ENCODE data around the gene SRD5A3.
"Not testable (repeated sequence)": the region's sequence is repeated elsewhere in the genome, so short reads cannot be mapped to it uniquely, and the experiment has no call there.

SRD5A3 gene

DNA sequence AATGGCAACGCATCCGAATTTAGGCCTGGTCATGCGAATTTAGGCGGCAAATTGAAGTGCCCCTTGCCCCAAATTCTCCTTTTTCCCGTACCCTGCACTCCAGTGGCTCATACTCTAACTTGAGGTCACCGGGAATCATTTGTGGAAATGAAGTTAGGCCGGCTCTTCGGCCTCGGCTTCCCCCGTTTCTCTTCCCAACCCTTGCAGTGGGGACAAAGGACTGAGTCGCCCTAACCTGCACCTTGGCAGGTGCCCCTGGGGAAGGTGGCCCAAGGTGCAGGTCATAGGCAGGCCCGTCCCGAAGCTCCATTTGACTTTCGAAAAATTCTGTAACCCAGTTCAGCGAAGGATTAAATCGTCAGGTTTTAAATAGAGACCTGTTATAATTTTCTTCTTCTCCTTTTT is 811 bp downstream of the SRD5A3 start:
- no peak for DNase-seq (ENCODE audit: low read depth)

DNA sequence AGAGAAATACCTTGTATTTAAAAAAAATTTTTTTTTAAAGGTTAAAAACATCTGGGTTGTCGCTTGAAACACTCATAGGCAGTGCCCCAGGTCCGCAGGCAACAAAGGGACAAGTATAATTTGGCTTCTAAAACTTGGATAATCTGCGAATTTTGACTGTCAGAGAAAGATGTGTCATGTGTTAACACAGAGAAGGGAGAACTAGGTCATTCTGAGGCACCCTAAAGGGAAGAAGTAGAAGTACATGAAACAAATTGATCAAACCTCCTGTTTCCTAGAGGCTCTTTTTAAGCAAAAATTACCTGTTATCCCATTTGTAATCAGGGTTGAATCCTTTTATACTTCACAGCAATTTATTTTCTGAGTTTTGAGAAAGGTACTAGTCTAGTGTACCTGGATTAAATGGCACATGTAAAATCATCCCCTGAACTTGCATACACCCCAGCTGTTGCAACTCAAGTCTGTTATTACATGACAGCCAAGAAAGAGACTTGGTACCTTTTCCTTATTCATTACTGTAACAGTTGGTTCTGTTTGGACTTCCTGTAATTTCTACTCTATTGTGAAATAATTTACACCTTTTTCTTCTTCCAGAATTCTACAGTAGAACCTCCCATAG is 1.7 kb downstream of the SRD5A3 start:
- no peak for DNase-seq (ENCODE audit: low read depth)

DNA sequence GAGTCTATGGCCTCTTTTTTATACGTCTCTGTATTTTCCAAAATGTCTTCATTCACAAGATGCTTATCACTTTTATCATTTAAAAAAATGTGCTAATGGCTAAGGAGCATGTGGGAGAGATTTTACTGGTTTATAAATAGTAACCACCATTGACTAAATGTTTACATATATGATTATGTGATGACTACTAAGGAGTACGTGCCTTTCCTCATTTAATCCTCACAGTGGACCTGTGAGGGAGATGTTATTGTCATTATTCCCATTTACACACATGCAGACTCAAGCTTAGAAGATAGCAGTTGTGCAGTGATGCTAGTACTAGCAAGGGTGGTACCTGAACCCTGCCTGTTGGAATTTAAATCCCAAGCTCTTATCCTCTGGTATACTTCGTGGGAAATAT is 2.4 kb downstream of the SRD5A3 start:
- no peak for DNase-seq (ENCODE audit: low read depth)

DNA sequence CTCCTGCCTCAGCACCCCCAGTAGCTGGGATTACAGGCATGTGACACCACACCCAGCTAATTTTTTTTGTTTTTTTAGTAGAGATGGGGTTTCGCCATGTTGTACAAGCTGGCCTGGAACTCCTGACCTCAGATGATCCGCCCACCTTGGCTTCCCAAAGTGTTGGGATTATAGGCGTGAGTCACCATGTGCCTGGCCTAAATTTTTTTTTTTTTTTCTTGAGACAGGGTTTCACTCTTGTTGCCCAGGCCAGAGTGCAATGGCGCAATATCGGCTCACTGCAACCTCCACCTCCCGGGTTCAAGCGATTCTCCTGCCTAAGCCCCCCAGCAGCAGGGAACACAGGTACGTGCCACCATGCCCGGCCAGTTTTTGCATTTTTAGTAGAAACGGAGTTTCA is 4.8 kb downstream of the SRD5A3 start:
- not testable (repeated sequence) for DNase-seq (ENCODE audit: low read depth)

DNA sequence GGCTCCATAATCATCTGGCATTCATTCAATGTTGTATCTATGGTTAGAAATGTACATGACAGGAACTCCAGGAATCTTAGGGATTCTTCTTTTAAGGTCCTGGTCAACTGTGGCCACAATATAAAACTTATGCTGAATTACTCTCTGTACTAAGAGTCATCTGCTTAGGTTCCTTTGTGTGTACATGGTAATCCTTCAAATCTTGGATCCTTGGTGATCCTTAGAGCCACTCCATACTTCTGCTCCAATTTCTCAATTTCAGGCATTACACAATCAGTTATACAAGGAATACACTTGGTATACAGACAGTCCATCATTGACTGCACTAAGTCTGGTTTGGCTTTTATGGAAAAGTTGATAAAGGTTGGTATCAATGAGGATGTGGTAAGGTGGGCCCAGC is 5.8 kb downstream of the SRD5A3 start:
- no peak for DNase-seq (ENCODE audit: low read depth)

DNA sequence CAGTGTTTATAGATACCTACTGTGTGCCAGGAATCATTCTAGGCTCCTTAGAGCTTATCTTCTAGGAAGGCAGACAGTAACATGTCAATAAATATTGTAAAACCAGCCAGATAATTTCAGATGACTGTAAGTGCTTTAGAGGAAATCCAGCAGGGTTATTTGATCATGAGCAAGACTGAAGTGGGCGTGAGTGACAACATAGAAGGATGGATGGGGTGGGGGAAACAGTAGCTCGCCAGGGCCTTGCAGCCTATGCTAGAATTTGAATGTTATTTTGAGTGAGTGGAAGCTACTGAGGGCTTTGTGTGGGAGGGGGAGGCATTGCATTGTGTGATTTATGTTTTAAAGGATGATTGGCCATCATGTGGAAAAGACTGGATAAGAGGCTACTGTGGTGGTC is 6.7 kb downstream of the SRD5A3 start:
- DNase-seq (ENCODE audit: low read depth) = no peak

DNA sequence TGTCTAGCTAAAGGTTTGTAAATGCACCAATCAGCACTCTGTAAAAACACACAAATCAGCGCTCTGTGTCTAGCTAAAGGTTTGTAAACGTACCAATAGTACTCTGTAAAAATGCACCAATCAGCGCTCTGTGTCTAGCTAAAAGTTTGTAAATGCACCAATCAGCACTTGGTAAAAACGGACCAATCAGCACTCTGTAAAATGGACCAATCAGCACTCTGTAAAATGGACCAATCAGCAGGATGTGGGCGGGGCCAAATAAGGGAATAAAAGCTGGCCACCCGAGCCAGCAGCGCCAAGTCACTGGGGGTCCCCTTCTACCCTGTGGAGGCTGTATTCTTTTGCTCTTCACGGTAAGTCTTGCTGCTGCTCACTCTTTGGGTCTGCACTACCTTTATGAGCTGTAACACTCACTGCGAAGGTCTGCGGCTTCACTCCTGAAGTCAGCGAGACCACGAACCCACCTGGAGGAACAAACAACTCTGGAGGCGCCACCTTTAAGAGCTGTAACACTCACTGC is 7.2 kb downstream of the SRD5A3 start:
- not testable (repeated sequence) for DNase-seq (ENCODE audit: low read depth)

DNA sequence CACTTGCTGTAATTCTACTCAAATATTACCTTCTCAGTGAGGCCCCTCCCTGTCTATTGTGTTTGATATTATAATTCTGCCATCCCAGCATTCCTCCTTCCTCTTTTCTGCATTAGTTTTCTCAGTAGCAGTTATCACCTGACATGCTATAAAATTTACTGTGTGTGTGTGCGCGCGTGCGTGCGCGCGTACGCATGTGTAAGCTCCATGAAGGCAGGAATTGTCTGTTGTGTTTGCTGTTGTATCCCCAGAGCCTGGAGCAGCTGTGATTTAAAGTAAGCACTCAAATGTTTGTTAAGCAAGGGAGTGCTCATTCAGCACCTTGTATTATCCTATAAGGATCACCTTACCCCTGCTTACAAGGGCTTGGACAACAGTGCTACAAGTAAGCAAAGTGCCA is 8.6 kb downstream of the SRD5A3 start:
- DNase-seq (ENCODE audit: low read depth) = no peak

DNA sequence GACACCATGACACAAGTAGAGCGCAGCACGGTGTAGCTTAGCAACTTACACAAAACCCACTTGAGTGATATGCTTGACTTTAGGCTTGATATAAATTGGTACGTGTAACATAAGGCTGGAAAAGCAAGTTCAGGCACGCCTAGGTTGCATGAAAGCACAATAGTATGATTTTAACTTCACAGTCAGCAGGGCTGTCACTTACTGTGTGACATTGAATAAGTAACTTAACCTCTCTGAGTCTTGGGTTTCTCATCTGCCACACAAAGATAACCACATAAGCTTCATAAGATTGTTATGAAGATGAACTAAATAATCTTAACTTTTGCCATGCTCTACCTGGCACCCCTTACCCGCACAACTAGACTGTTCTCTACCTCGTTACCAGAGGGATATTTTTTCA is 9.5 kb downstream of the SRD5A3 start:
- no peak for DNase-seq (ENCODE audit: low read depth)

DNA sequence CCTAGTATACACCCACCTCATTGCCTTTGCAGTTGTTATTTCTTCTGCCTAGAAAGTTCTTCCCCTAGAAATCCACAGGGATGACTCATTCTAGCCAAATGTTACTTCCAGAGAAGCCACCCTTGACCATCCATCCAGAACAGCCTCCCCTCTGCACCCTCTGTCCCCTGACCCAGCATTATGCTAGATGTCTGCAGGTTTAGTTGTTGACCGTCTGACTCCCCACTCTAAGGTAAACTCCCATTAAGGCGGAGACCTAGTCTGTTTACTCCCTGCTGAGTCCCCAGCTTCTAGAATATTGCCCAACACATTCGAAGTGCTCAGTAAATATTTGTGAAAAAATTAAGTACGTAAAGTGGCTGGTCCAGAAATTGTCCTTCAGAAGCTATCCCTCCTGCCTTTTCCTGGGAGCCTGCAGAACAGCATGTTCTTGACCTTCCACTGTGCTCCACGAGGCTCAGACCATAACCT is 11.0 kb downstream of the SRD5A3 start:
- DNase-seq (ENCODE audit: low read depth) = no peak

DNA sequence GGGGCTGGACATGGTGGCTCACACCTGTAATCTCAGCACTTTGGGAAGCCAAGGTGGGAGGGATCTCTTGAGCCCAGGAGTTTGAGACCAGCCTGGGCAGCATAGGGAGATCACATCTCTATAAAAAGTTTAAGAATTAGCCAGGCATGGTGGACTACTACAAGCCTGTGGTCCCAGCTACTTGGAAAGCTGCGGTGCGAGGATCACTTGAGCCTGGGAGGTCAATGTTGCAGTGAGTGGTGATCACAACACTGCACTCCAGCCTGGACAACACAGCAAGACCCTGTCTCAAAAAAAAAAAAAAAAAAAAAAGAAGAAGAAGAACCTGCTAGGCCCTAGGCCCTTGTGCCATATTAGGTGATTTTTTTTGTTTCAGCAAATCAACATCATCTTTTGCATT is 12.2 kb downstream of the SRD5A3 start:
- no peak for DNase-seq (ENCODE audit: low read depth)

DNA sequence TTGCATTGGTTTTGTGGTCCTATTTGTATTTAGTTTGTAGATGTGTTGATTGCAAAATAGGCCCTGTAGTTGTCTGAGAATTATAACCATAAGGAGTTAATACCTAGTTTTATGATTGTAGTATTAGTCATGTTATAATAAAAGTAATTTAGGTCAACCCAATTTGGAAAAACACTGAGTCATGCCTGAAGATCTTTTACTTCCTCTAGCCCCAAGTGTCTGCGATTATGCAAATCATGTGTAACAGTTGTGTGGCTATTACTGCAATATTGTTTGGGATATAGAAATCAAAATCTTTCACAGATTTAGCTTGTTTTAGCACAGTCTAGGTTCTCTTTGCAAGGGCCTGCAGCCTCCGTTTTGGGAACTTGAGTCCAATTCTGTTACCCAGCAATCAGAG is 12.6 kb downstream of the SRD5A3 start:
- DNase-seq (ENCODE audit: low read depth) = no peak

DNA sequence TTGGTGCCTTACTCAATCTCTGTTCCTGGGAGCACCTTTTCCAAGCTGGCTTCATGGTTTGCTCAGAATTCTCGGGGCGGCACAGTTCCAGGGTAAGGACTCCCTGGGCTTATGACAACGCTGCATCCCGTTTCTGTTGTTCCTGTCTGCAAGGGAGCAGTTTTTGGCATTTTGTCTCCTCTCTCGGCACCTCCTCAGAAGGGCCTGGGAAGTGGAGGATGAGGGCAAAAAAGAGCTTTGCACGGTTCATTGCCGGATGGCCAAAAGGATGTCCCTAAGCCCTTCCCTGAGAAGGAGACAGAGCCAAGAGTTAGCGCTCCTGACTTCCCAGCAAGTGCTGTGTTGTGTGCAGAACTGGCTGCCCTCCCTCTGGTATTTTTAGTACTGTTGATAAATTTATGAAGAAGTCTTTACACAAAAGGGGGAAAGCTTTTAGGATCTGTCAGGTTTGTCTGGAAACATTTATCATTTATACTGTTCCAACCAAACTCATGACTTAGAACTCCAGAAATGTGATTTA is 13.4 kb downstream of the SRD5A3 start:
- no peak for DNase-seq (ENCODE audit: low read depth)

DNA sequence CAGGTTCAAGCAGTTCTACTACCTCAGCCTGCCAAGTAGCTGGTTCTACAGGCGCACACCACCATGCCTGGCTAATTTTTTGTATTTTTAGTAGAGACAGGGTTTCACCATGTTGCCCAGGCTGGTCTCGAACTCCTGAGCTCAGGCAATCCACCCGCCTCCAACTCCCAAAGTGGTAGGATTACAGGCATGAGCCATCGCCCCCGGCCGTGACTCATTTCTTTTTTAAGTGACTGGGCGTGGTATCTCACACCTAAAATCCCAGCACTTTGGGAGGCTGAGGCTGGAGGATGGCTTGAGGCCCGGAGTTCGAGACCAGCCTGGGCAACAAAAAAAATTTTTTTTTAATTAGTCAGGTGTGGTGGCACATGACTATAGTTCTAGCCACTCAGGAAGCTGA is 16.9 kb downstream of the SRD5A3 start:
- not testable (repeated sequence) for DNase-seq (ENCODE audit: low read depth)

DNA sequence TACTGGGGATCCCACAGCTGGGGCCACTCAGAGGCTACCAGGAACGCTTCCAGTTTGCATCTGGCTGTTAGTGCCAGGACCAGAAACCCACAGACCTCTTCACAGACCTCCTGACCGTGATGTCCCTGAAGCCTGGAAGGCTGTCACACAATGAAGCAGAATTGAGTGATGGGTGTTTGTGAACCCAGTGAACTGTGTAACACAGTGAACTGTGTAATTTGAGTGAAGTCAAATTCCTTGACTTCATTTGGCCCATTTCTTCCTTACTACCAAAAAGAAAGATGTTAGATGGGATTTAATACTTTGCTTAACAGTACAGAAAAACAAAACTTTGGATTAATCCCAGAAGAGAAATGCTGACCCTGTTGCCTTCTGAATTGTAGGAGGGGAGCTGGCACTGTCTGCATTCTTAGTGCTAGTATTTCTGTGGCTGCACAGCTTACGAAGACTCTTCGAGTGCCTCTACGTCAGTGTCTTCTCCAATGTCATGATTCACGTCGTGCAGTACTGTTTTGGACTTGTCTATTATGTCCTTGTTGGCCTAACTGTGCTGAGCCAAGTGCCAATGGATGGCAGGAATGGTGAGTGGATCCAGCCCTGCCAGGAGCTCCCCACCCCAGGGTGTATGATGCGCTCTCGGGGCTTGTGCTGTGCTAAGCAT is 17.8 kb downstream of the SRD5A3 start:
- no peak for DNase-seq (ENCODE audit: low read depth)

DNA sequence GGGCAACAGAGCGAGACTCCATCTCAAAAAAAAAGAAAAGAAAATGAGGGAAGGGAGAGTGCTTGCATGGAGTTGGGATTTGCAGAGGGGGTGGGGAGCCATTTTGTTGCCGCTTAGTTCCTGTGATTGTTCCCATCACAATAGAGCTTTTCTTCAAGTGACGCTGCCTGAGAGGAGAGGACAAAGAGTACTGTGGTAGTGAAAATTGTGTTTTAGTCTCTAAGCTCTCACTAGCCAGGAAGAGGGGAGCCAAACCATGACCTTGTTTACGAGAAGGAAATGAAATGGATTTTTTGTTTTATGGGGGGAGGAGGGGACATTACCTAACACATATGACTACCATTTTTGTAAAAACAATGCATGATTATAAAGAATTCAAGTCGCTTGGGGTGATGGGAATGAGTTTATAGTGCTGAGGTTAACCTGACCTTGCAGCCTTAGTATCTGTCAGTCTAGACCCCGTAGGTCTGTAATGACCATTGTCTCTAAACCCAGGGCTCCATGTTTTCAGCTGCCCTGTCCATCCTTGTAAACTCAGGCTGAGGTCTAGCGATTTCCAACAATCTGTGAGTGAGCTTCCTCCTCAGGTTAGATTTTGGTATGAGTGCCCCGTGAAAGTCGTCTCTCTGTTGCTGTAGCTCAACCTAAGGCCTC is 18.8 kb downstream of the SRD5A3 start:
- DNase-seq (ENCODE audit: low read depth) = no peak

DNA sequence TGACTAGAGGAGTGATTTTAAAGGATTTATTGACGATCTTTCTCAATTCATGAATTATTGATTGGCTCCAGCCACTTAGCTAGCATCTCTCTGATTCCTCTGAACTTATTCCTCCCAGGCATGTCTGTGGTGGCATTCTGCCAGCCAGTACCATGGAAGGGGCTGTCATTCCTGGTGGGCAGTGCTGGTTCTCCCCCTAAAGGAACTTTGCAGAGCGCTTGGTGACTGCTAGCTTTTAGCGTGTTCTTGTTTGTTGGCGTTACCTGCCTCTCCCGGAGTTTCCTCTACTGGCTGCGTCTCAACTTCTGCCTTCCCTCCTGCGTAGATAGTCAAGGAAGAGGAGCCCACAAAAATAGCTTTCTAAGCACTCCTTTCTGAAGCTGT is 19.3 kb downstream of the SRD5A3 start:
- DNase-seq (ENCODE audit: low read depth) = no peak

DNA sequence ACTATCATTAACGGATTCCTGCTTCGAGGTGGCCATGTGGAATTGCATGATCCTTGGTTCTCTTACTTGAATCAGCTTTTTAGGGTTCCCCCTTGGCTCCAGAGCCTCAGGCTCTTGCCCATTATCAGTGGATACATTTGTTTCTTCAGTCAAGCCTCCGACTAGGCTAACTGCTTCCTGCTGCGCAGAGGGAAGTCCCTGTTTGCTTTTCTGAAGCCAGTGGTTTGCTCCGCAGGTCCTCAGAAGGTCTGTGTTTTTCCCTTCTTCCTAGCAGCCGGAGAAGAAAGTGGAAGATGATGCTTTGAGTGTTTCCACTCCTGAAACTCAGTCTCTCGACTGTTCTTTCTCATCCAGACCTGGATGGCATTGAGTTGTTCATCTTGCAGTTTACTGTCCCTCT is 20.6 kb downstream of the SRD5A3 start:
- DNase-seq (ENCODE audit: low read depth) = no peak

DNA sequence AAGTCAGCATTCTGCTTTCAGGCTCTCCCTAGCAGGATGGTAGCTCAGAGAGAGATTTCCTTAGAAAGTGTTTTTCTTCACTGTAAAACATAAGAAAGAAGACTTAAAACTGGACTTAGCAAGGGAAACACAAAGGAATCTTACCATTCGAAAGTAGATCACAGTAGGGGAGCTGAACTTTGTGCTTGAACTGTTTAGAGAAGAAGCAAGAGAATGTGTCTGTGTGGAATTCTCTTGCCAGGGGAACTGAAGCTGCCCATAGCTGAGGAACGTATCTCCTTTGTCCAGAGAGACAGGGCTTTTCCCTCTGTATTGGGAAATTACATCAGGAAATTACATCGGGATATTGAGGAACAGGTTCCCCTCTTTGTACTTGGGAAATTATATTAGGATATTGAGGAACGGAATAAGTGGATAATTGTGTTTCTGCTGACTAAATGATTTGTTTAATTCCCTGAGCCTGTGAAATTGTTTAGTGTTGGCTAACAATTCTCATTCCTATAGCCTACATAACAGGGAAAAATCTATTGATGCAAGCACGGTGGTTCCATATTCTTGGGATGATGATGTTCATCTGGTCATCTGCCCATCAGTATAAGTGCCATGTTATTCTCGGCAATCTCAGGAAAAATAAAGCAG is 21.2 kb downstream of the SRD5A3 start:
- DNase-seq (ENCODE audit: low read depth) = no peak

DNA sequence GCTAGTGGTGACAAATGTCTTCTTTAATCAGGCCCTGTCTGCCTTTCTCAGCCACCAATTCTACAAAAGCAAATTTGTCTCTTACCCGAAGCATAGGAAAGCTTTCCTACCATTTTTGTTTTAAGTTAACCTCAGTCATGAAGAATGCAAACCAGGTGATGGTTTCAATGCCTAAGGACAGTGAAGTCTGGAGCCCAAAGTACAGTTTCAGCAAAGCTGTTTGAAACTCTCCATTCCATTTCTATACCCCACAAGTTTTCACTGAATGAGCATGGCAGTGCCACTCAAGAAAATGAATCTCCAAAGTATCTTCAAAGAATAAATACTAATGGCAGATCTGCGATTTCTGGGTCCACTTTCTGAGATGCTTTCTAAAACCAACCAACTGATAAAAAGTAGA is 23.9 kb downstream of the SRD5A3 start:
- DNase-seq (ENCODE audit: low read depth) = no peak

DNA sequence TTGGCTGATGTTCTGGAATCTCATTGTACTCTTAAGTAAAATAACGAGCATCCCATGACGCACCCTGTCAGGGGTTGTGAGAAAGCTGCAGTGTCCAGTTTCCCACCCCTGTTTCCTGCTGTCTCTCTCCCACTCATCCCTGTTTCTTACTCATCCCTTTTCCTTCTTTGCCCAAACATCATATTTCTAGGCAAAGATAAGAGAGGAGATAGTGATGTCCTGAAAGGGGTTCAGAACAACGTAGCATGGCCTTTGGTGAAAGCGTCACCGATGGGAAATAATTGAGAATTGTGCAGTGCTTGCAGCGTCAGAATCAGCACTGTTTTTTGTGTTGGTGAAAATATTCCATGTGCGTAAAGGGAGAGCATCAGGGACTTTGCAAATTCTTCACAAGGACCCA is 26.2 kb downstream of the SRD5A3 start:
- no peak for DNase-seq (ENCODE audit: low read depth)

DNA sequence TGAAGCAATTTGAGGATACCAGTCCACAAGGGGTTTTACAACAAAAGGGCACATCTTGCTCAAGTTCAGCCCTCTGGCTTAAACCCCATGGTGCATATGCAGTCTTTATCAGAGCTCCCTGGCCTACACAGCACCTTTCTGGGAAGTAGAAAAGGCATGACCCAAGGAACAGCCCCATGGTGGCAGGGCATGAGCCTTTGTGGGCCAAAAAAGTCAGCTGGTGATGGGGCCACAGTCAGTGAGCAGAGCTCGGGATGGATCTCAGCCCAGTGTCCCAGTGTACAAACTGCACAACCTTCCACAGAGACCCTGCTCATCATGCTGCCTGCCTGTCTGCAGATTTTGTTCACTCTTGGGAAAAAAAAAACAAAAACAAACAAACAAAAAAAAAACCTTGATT is 27.4 kb downstream of the SRD5A3 start:
- DNase-seq (ENCODE audit: low read depth) = no peak

DNA sequence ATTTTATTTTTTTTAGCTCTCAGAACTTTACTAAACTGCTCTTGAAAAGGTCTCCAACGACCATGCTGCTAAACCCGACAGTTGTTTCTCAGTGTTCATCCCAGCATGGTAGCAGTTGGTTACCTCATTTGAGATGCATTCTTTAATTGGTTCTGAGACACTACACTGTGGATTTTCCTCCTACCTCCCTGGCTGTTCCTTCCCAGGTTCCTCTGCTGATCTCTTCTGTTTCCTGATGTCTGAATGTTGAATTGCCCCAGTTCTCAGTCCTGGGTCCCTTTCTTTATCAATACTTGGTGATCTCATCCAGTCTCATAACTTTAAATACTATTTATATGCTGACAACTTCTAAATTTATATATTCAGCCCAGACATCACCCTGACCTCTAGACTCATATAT is 30.7 kb downstream of the SRD5A3 start:
- DNase-seq (ENCODE audit: low read depth) = no peak

Measured in stimulated activated CD8-positive, alpha-beta memory T cell treated with anti-CD3 and anti-CD28 coated beads, Interleukin-12 subunit alpha, Interleukin-12 subunit beta, amount 100 ng/mL, for 4 hours (primary cell).